GM04504 (cell line): Measurements from ENCODE around the gene TTYH2.

Experiments used
- DNase-seq: peaks from one replicate; pipeline ENCODE4 v3.0.0-alpha.2; 2012; ENCODE audit warnings: low read depth

TTYH2 gene

GRCh38 chr17:74196541-74197317, 16.6 kb upstream of the TTYH2 start:
- DNase-seq: no peak

GRCh38 chr17:74197801-74198200, 15.6 kb upstream of the TTYH2 start:
- DNase-seq: no peak

GRCh38 chr17:74198694-74199093, 14.7 kb upstream of the TTYH2 start:
- DNase-seq: no peak

GRCh38 chr17:74199306-74200092, 13.9 kb upstream of the TTYH2 start:
- DNase-seq: no peak

GRCh38 chr17:74200112-74200511, 13.3 kb upstream of the TTYH2 start:
- no peak for DNase-seq

- peak; percentile 57 for DNase-seq
These were observed 12.1 kb upstream of the TTYH2 start for GRCh38 chr17:74201250-74201649.

- no peak for DNase-seq
These were observed 11.4 kb upstream of the TTYH2 start for GRCh38 chr17:74201948-74202347.

- DNase-seq: no peak
These were observed 10.4 kb upstream of the TTYH2 start for GRCh38 chr17:74202938-74203337.

GRCh38 chr17:74203439-74204240, 9.7 kb upstream of the TTYH2 start, which contains the start of gene RPL38:
Gene RPL38 (plus strand): TSS chr17:74203678. CDS start chr17:74203956, 278 bp downstream.
- peak; percentile 95 for DNase-seq

- no peak for DNase-seq
These were observed 8.9 kb upstream of the TTYH2 start for GRCh38 chr17:74204474-74204873.

- DNase-seq: no peak
These were observed 8.1 kb upstream of the TTYH2 start for GRCh38 chr17:74205274-74205673.

GRCh38 chr17:74206332-74206818, 7.0 kb upstream of the TTYH2 start:
- DNase-seq: no peak

GRCh38 chr17:74210191-74211140, 2.9 kb upstream of the TTYH2 start:
- no peak for DNase-seq

GRCh38 chr17:74211141-74211911, 2.0 kb upstream of the TTYH2 start:
- DNase-seq: no peak

- DNase-seq: no peak
These were observed 1.5 kb upstream of the TTYH2 start for GRCh38 chr17:74211912-74212208.

- DNase-seq: no peak
These were observed 1.0 kb upstream of the TTYH2 start for GRCh38 chr17:74212209-74212912.

GRCh38 chr17:74213861-74214391, 555 bp downstream of the TTYH2 start:
- DNase-seq: no peak

- no peak for DNase-seq
These were observed 1.3 kb downstream of the TTYH2 start for GRCh38 chr17:74214484-74215341.

- DNase-seq: no peak
These were observed 2.0 kb downstream of the TTYH2 start for GRCh38 chr17:74215342-74215727.
